Ovary (tissue), 3 donors: ENCODE data around the gene VPS33B.

Source experiments
- EP300 ChIP-seq: sonication (generic); formaldehyde crosslinking; IDR thresholded peaks from one replicate; pipeline ENCODE4 v1.6.1; 2017; ENCODE audit warnings: antibody characterized with exemption
- POLR2A ChIP-seq: fragments of 450-650 bp; IDR thresholded peaks from one replicate; pipeline ENCODE4 v1.6.1; 2017; ENCODE audit warnings: antibody characterized with exemption, mild to moderate bottlenecking, moderate library complexity
- TF ChIP-seq, protein P1 (sequence below), 3 donors: fragments of 450-650 bp in 2 of 3; fragments of 200-600 bp in 1 of 3; IDR thresholded peaks; one replicate each; pipeline versions ENCODE4 v1.5.1 to v1.8.0; 2016 to 2022; ENCODE audit warnings: antibody characterized with exemption in 3 of 3, mild to moderate bottlenecking in 1 of 3
- donor health status: DM: no; HTN: no; CAD: no.

DNA sequence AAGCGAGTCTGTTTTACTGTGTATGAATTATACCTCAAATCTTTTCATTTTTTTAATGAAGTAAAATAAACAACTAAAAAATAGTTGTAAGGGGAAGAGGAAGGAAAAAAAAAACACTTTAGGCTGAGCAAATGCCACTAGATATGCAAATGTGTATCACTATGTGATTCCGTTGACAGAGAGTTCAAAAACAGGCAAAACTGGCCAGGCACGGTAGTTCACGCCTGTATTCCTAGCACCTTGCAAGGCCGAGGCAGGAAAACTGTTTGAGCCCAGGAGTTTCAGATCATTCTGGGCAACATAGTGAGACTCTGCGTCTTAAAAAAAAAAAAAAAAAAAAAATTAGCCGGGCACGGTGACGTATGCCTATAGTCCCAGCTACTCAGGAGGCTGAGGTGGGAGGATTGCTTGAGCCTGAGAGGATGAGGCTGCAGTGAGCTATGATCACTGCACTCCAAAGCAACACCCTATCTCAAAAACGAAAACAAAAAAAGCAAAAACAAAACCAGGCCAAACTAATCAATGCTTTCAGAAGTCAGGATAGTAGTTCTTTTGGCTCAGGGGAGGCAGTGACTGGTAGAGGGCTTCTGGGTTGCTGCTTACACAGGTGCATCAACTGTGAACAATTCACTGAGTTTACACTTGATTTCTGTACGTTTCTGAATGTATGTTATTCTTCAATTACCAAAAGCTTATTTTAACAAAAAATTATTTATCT lies 35.4 kb downstream of the VPS33B start:
- no peak for TF ChIP-seq EP300
- TF ChIP-seq, protein P1, sequence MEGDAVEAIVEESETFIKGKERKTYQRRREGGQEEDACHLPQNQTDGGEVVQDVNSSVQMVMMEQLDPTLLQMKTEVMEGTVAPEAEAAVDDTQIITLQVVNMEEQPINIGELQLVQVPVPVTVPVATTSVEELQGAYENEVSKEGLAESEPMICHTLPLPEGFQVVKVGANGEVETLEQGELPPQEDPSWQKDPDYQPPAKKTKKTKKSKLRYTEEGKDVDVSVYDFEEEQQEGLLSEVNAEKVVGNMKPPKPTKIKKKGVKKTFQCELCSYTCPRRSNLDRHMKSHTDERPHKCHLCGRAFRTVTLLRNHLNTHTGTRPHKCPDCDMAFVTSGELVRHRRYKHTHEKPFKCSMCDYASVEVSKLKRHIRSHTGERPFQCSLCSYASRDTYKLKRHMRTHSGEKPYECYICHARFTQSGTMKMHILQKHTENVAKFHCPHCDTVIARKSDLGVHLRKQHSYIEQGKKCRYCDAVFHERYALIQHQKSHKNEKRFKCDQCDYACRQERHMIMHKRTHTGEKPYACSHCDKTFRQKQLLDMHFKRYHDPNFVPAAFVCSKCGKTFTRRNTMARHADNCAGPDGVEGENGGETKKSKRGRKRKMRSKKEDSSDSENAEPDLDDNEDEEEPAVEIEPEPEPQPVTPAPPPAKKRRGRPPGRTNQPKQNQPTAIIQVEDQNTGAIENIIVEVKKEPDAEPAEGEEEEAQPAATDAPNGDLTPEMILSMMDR (IDR thresholded peaks at IDR 0.05): no peak
- no peak for TF ChIP-seq POLR2A
